HG03108 (cell line): Measurements from ENCODE around the gene PRKG1.
A peak's percentile ranks its signal among the peaks of the same experiment; 100 is the strongest.
"Not testable (repeated sequence)": the region's sequence is repeated elsewhere in the genome, so short reads cannot be mapped to it uniquely, and the experiment has no call there.

Experiments used
- ATAC-seq: cut with Tn5 transposase; IDR thresholded peaks from one replicate; pipeline ENCODE4 v1.9.1; 2021; ENCODE audit warnings: moderate library complexity; ENCODE audit not compliant: unreplicated experiment

PRKG1 gene

GRCh38 chr10:52135101-52135500 is 1060.8 kb downstream of the PRKG1 start:
- no peak for ATAC-seq

- no peak for ATAC-seq
These were observed 1062.6 kb downstream of the PRKG1 start for GRCh38 chr10:52136921-52137320.

- no peak for ATAC-seq
These were observed 1069.1 kb downstream of the PRKG1 start for GRCh38 chr10:52143338-52143737.

GRCh38 chr10:52145636-52146035 is 1071.3 kb downstream of the PRKG1 start:
- ATAC-seq: no peak

- ATAC-seq: no peak
These were observed 1072.5 kb downstream of the PRKG1 start for GRCh38 chr10:52146766-52147165.

- ATAC-seq: no peak
These were observed 1096.5 kb downstream of the PRKG1 start for GRCh38 chr10:52170776-52171175.

- no peak for ATAC-seq
These were observed 1098.3 kb downstream of the PRKG1 start for GRCh38 chr10:52172581-52172980.

GRCh38 chr10:52185256-52185655 is 1111.0 kb downstream of the PRKG1 start:
- ATAC-seq: no peak

GRCh38 chr10:52187521-52188258 is 1113.4 kb downstream of the PRKG1 start:
- no peak for ATAC-seq

GRCh38 chr10:52191049-52191448 is 1116.8 kb downstream of the PRKG1 start:
- no peak for ATAC-seq

GRCh38 chr10:52194191-52194590 is 1119.9 kb downstream of the PRKG1 start:
- no peak for ATAC-seq

GRCh38 chr10:52194716-52195115 is 1120.4 kb downstream of the PRKG1 start:
- no peak for ATAC-seq

GRCh38 chr10:52197098-52197497 is 1122.8 kb downstream of the PRKG1 start:
- no peak for ATAC-seq

GRCh38 chr10:52198540-52198939 is 1124.3 kb downstream of the PRKG1 start:
- no peak for ATAC-seq

GRCh38 chr10:52204906-52205305 is 1130.6 kb downstream of the PRKG1 start:
- not testable (repeated sequence) for ATAC-seq

- no peak for ATAC-seq
These were observed 1134.1 kb downstream of the PRKG1 start for GRCh38 chr10:52208365-52208764.

GRCh38 chr10:52210161-52210560 is 1135.9 kb downstream of the PRKG1 start:
- ATAC-seq: no peak

- no peak for ATAC-seq
These were observed 1137.8 kb downstream of the PRKG1 start for GRCh38 chr10:52212062-52212461.

GRCh38 chr10:52212802-52213201 is 1138.5 kb downstream of the PRKG1 start:
- ATAC-seq: no peak

- no peak for ATAC-seq
These were observed 1139.0 kb downstream of the PRKG1 start for GRCh38 chr10:52213321-52213752.

GRCh38 chr10:52215745-52216361 is 1141.6 kb downstream of the PRKG1 start:
- peak; percentile 65 for ATAC-seq

GRCh38 chr10:52216852-52217251 is 1142.6 kb downstream of the PRKG1 start:
- peak; percentile 64 for ATAC-seq

- no peak for ATAC-seq
These were observed 1143.2 kb downstream of the PRKG1 start for GRCh38 chr10:52217531-52217930.
